HG03139 (cell line): Measurements from ENCODE around the gene OMP.

Experiments used
- ATAC-seq: cut with Tn5 transposase; IDR thresholded peaks from one replicate; pipeline ENCODE4 v1.9.1; 2021; ENCODE audit not compliant: unreplicated experiment

The OMP gene

GRCh38 chr11:77121096-77121640, 18.5 kb downstream of the OMP start:
- no peak for ATAC-seq

GRCh38 chr11:77121876-77122575, 19.4 kb downstream of the OMP start:
- no peak for ATAC-seq

- no peak for ATAC-seq
Observed at GRCh38 chr11:77122576-77123212, 20.1 kb downstream of the OMP start.

GRCh38 chr11:77123591-77123990, 21.0 kb downstream of the OMP start:
- no peak for ATAC-seq

- ATAC-seq = no peak
Observed at GRCh38 chr11:77124041-77124440, 21.4 kb downstream of the OMP start.

- no peak for ATAC-seq
Observed at GRCh38 chr11:77124488-77124887, 21.8 kb downstream of the OMP start.

GRCh38 chr11:77125191-77125590, 22.6 kb downstream of the OMP start:
- ATAC-seq = no peak

- ATAC-seq = no peak
Observed at GRCh38 chr11:77125695-77126094, 23.1 kb downstream of the OMP start.

- no peak for ATAC-seq
Observed at GRCh38 chr11:77126156-77126775, 23.6 kb downstream of the OMP start.

- no peak for ATAC-seq
Observed at GRCh38 chr11:77126861-77127234, 24.2 kb downstream of the OMP start.

GRCh38 chr11:77127235-77127911, 24.7 kb downstream of the OMP start:
- no peak for ATAC-seq

- ATAC-seq = no peak
Observed at GRCh38 chr11:77127920-77128691, 25.5 kb downstream of the OMP start, which contains the start of gene MYO7A. MYO7A (plus strand) TSS chr11:77128246; CDS start chr11:77130635, 2,389 bp downstream.

GRCh38 chr11:77129069-77129841, 26.6 kb downstream of the OMP start:
- no peak for ATAC-seq

- ATAC-seq = no peak
Observed at GRCh38 chr11:77129842-77130756, 27.5 kb downstream of the OMP start.

GRCh38 chr11:77130763-77131513, 28.3 kb downstream of the OMP start:
- ATAC-seq = no peak

- no peak for ATAC-seq
Observed at GRCh38 chr11:77131560-77131959, 28.9 kb downstream of the OMP start.

- ATAC-seq = no peak
Observed at GRCh38 chr11:77135069-77135468, 32.4 kb downstream of the OMP start.

GRCh38 chr11:77136074-77136473, 33.4 kb downstream of the OMP start:
- no peak for ATAC-seq
